Adrenal gland (tissue), 12 donors: ENCODE data around the gene RTEL1. TPM values are rescaled to one million over a fixed set of nuclear protein-coding genes. Genes with fewer than 3 reads are reported as not detected.
"Not testable (repeated sequence)": the region's sequence is repeated elsewhere in the genome, so short reads cannot be mapped to it uniquely, and the experiment has no call there.

Experiments used
- DNase-seq, 7 donors: peaks; one replicate each; pipeline ENCODE4 v3.0.0-alpha.2; 2019 to 2020
- H3K27ac ChIP-seq, 5 donors: fragments of 200-600 bp; sonication (generic) in 4 of 5; 1 replicate in 3 of 5; 2 replicates in 2 of 5; pipeline versions ENCODE4 v1.5.1 to v1.8.0; 2016 to 2020; ENCODE audit warnings: mild to moderate bottlenecking in 1 of 5
- H3K27me3 ChIP-seq: fragments of 200-600 bp; 2 replicates; pipeline ENCODE4 v1.8.0; 2021
- H3K36me3 ChIP-seq, 2 donors: fragments of 200-600 bp; replicated peaks in 1 of 2; 1 replicate in 1 of 2; 2 replicates in 1 of 2; pipeline versions ENCODE4 v1.5.1 to v1.8.0; 2018 to 2022
- H3K4me1 ChIP-seq, 2 donors: fragments of 200-600 bp; replicated peaks in 1 of 2; 1 replicate in 1 of 2; 2 replicates in 1 of 2; pipeline versions ENCODE4 v1.5.1 to v1.8.0; 2018 to 2021
- H3K4me3 ChIP-seq, 4 donors: fragments of 200-600 bp; sonication (generic) in 3 of 4; one replicate each; pipeline ENCODE4 v1.5.1; 2016 to 2018
- H3K9me3 ChIP-seq, 3 donors: fragments of 200-600 bp; sonication (generic) in 1 of 3; replicated peaks in 1 of 3; 1 replicate in 2 of 3; 2 replicates in 1 of 3; pipeline versions ENCODE4 v1.5.1 to v1.8.0; 2016 to 2021
- CTCF ChIP-seq, 6 experiments: fragments of 450-650 bp in 4 of 6; fragments of 200-600 bp in 2 of 6; sonication (generic) in 1 of 6; IDR thresholded peaks; 1 replicate in 5 of 6; 2 replicates in 1 of 6; pipeline versions ENCODE4 v1.5.1 to v1.8.0; 2016 to 2021; ENCODE audit warnings: antibody characterized with exemption in 6 of 6, mild to moderate bottlenecking in 2 of 6, moderate library complexity in 1 of 6
- POLR2A ChIP-seq, 2 donors: fragments of 450-650 bp; IDR thresholded peaks; one replicate each; pipeline ENCODE4 v1.6.1; 2017; ENCODE audit warnings: antibody characterized with exemption in 2 of 2, mild to moderate bottlenecking in 2 of 2, moderate library complexity in 1 of 2
- WGBS, 4 donors: extraction: QIAGEN DNeasy Blood & Tissue Kit in 2 of 4; methylation state at CpG; one replicate each; pipeline versions ENCODE4 v1.1.5 to v1.1.7; 2013 to 2017; 5-methylcytosine and 5-hydroxymethylcytosine counted together
- intact Hi-C, 2 donors: fragments of 100-400 bp; cut with DNase I; formaldehyde crosslinking; loops; one replicate each; pipeline versions ENCODE4 v1.14.1 to v1.15.0; 2022 to 2023
- polyA plus RNA-seq, 3 donors: library from polyadenylated mRNA; stranded (reverse); fragments of 200-250 nt in 2 of 3; fragments of 350-450 nt in 1 of 3; fragmentation: Illumina TruSeq in 1 of 3; extraction: RNeasy Lipid Tissue Mini Kit (QIAGEN cat#74804) in 1 of 3; gene quantifications; one replicate each; pipeline ENCODE4 v1.2.3, GENCODE V29; 2013 to 2014
- total RNA-seq, 9 donors: library from RNA; depleted of rRNA in 4 of 9; stranded (reverse); fragments of >200 nt in 4 of 9; fragments of 120-200 nt in 1 of 9; fragmentation: NEBNext Ultra II Directional in 1 of 9; extraction: Animal tissue kit (Norgen Biotek cat#: 25700) in 1 of 9; gene quantifications; one replicate each; pipeline versions ENCODE4 v1.1.0 to v1.2.4, GENCODE V29; 2013 to 2023
- donor health status: healthy with polysubstance abuse.
- donor health status: Bipolar disorder and iron deficiency.
- donor health status: DM: yes; HTN: yes; CAD: no.
- donor health status: DM: no; HTN: no; CAD: no.
- donor health status: DM: no; HTN: no; CAD: no.
- donor health status: DM: yes; HTN: yes; CAD: no.

RTEL1 gene
- total and polyA plus RNA-seq, 12 donors = 9.4 to 110 (median 32.1) TPM

- no peaks in the 10 kb centered on the region for H3K4me1 ChIP-seq
- no peaks in the 10 kb centered on the region for H3K9me3 ChIP-seq
- H3K27ac ChIP-seq = no peak overlapping the region
- H3K36me3 ChIP-seq = peaks cover 0 to 61% of the 10 kb centered on the region in 2 donors
- DNase-seq = peak in 1 of 7 donors; percentile 75
- intact Hi-C loops = no loop called here
- H3K4me3 ChIP-seq = no peak overlapping the region
- 73 to 87% (median 84%) methylated on average over 3 to 18 of the region's 18 CpGs for WGBS, 4 donors
- H3K27me3 ChIP-seq = no peaks in the 10 kb centered on the region
- TF ChIP-seq POLR2A (IDR thresholded peaks at IDR 0.05) = no peak
- TF ChIP-seq CTCF (IDR thresholded peaks at IDR 0.05) = no peak
Observed at GRCh38 chr20:63664861-63665594, 6.9 kb downstream of the RTEL1 start.

GRCh38 chr20:63665708-63666107, 7.6 kb downstream of the RTEL1 start:
- Histone ChIP-seq H3K4me3 (no peak overlapping the region), H3K9me3 (no peaks in the 10 kb centered on the region), H3K27ac (no peak overlapping the region), H3K4me1 (no peaks in the 10 kb centered on the region), H3K27me3 (no peaks in the 10 kb centered on the region), H3K36me3 (peaks cover 0 to 61% of the 10 kb centered on the region in 2 donors)
- intact Hi-C loops = no loop called here
- no peak for TF ChIP-seq CTCF (IDR thresholded peaks at IDR 0.05)
- no peak for TF ChIP-seq POLR2A (IDR thresholded peaks at IDR 0.05)
- 93 to 96% (median 95%) methylated on average over 3 to 14 of the region's 14 CpGs for WGBS, 4 donors
- no peak for DNase-seq

- no peak for TF ChIP-seq CTCF (IDR thresholded peaks at IDR 0.05)
- TF ChIP-seq POLR2A (IDR thresholded peaks at IDR 0.05) = no peak
- intact Hi-C loops = no loop called here
- DNase-seq = no peak
- H3K4me1 ChIP-seq = no peaks in the 10 kb centered on the region
- 88 to 95% (median 93%) methylated on average over 10 to 16 of the region's 16 CpGs for WGBS, 4 donors
- no peak overlapping the region for H3K4me3 ChIP-seq
- H3K27me3 ChIP-seq = no peaks in the 10 kb centered on the region
- no peak overlapping the region for H3K27ac ChIP-seq
- H3K36me3 ChIP-seq = peaks cover 0 to 51% of the 10 kb centered on the region in 2 donors
- no peaks in the 10 kb centered on the region for H3K9me3 ChIP-seq
Observed at GRCh38 chr20:63667858-63668257, 9.7 kb downstream of the RTEL1 start.

- no peak for DNase-seq
- peaks cover 0 to 47% of the 10 kb centered on the region in 2 donors for H3K36me3 ChIP-seq
- 91 to 97% (median 94%) methylated on average over 11 of the region's 11 CpGs for WGBS, 4 donors
- intact Hi-C loops = no loop called here
- TF ChIP-seq POLR2A (IDR thresholded peaks at IDR 0.05) = no peak
- no peak for TF ChIP-seq CTCF (IDR thresholded peaks at IDR 0.05)
- H3K4me1 ChIP-seq = no peaks in the 10 kb centered on the region
- H3K27me3 ChIP-seq = no peaks in the 10 kb centered on the region
- H3K27ac ChIP-seq = no peak overlapping the region
- no peaks in the 10 kb centered on the region for H3K9me3 ChIP-seq
- H3K4me3 ChIP-seq = no peak overlapping the region
Observed at GRCh38 chr20:63668351-63668750, 10.2 kb downstream of the RTEL1 start.

GRCh38 chr20:63671695-63672094, 13.6 kb downstream of the RTEL1 start:
- intact Hi-C loops = not testable (repeated sequence)
- 92 to 97% (median 95%) methylated on average over 12 of the region's 12 CpGs for WGBS, 4 donors
- peaks cover 0 to 55% of the 10 kb centered on the region in 2 donors for H3K36me3 ChIP-seq

More at GRCh38 chr20:63671695-63672094, 13.6 kb downstream of the RTEL1 start:
- DNase-seq, H3K4me3 ChIP-seq, H3K4me1 ChIP-seq, H3K27ac ChIP-seq, H3K9me3 ChIP-seq, H3K27me3 ChIP-seq: not testable (repeated sequence)
